GM21381 (cell line): ENCODE measurements around the gene THOC5.

Experiments
- ATAC-seq: cut with Tn5 transposase; IDR thresholded peaks from one replicate; pipeline ENCODE4 v1.9.1; 2021; ENCODE audit warnings: mild to moderate bottlenecking, moderate library complexity; ENCODE audit not compliant: unreplicated experiment

Gene THOC5

GRCh38 chr22:29478326-29479276, 75.0 kb downstream of the THOC5 start:
- ATAC-seq: no peak

- ATAC-seq: no peak
These were observed 75.7 kb downstream of the THOC5 start for GRCh38 chr22:29477723-29478318.

GRCh38 chr22:29476116-29476515, 77.4 kb downstream of the THOC5 start:
- ATAC-seq: no peak

- no peak for ATAC-seq
These were observed 78.0 kb downstream of the THOC5 start for GRCh38 chr22:29475550-29475949.

GRCh38 chr22:29473001-29473400, 80.6 kb downstream of the THOC5 start:
- ATAC-seq: no peak

GRCh38 chr22:29470159-29470855, 83.2 kb downstream of the THOC5 start:
- ATAC-seq: no peak

GRCh38 chr22:29469755-29470154, 83.8 kb downstream of the THOC5 start:
- ATAC-seq: no peak

- ATAC-seq: no peak
These were observed 89.0 kb downstream of the THOC5 start for GRCh38 chr22:29464581-29464980.

GRCh38 chr22:29463629-29464028, 89.9 kb downstream of the THOC5 start:
- no peak for ATAC-seq

GRCh38 chr22:29461263-29461662, 92.3 kb downstream of the THOC5 start:
- ATAC-seq: no peak

- no peak for ATAC-seq
These were observed 93.8 kb downstream of the THOC5 start for GRCh38 chr22:29459773-29460172.

- no peak for ATAC-seq
These were observed 95.0 kb downstream of the THOC5 start for GRCh38 chr22:29458551-29458950.

- no peak for ATAC-seq
These were observed 95.8 kb downstream of the THOC5 start for GRCh38 chr22:29457730-29458129.

- ATAC-seq: no peak
These were observed 97.3 kb downstream of the THOC5 start for GRCh38 chr22:29456211-29456671.
